NCI-H774 (cell line): ENCODE data around the gene PUS1.
"Not testable (repeated sequence)": the region's sequence is repeated elsewhere in the genome, so short reads cannot be mapped to it uniquely, and the experiment has no call there.

Source experiments
- DNase-seq: peaks from one replicate; lab custom pipeline; 2025; lab: John Stamatoyannopoulos, UW

PUS1 gene

DNA sequence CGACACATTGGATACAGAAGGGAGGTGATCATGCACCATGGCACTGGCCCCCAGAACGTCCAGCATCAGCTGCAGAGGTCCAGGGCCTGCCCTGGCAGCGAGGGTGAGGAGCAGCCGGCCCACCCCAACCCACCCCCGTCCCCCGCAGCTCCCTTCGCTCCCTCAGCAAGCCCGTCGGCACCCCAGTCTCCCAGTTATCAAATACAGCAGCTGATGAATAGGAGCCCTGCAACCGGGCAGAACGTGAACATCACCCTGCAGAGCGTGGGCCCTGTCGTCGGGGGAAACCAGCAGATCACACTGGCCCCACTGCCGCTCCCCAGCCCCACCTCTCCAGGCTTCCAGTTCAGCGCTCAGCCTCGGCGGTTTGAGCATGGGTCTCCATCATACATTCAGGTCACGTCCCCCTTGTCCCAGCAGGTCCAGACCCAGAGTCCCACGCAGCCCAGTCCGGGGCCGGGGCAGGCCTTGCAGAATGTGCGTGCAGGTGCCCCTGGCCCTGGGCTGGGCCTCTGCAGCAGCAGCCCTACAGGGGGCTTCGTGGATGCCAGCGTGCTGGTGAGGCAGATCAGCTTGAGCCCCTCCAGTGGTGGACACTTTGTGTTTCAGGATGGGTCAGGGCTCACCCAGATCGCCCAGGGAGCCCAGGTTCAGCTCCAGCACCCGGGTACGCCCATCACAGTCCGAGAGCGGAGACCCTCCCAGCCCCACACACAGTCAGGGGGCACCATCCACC lies 31.7 kb downstream of the PUS1 start:
- DNase-seq: not testable (repeated sequence)

DNA sequence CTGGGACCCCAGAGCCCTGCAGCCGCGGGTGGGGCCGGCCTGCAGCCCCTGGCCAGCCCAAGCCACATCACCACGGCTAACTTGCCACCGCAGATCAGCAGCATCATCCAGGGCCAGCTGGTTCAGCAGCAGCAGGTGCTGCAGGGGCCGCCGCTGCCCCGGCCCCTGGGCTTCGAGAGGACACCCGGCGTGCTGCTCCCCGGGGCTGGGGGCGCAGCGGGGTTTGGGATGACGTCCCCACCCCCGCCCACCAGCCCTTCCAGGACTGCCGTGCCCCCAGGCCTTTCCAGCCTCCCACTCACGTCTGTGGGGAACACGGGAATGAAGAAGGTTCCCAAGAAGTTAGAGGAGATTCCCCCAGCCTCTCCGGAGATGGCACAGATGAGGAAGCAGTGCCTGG lies 32.3 kb downstream of the PUS1 start:
- DNase-seq: not testable (repeated sequence)

DNA sequence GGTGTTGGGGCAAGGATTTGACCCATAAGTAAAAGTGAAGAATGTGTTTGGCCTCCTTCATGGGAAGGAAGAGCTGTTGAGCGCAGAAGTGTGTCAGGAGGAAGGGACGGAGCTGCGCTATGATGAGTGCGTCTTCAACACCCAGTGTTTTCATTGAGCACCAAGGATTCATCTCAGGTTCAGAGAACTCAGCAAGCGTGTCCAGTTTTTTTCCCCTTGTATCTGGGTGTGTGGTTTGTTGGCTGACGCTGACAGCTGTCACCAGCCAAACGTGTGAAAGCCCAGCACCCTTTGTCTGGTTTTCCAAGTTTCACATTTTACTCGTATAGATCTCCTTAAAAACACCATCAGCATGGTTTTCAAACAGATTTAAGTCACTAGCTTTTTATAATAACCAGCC lies 33.0 kb downstream of the PUS1 start:
- DNase-seq: no peak

DNA sequence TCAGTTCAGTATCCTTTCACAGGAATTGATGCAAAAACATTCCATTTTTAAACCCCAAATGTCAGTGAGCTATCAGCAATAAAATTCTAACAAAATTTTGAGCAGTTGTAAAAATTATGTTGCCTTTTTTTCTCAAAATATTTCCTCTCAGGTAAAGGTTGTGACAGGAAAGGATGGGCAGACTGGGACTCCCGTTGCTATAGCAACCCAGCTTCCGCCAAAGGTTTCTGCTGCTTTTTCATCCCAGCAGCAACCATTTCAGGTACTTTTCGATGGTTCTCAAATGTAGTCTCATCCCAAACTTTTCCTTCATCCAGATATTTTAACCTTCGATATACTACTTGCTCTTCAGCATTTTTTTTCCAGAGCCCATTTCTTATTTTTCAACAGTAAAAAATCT lies 34.3 kb downstream of the PUS1 start:
- no peak for DNase-seq

DNA sequence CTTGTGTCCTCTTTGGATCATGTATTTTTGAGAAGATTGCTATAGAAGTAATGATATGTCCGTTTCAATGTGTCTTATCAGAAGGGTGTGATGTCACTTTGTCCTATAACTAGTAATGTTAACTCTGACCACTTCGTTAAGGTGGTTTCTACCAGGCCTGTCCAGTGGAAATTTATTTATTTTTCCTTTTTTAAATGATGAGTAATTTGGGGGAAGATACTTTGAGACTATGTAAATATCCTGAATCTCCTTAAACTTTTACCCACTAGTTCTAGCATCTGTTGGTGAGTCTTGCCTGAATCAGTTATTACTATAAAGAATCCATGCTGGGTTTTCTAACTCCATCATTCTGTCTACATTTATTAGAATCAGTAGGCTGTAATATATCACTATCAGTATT lies 36.0 kb downstream of the PUS1 start:
- DNase-seq: no peak

- peak; percentile 51 for DNase-seq
Observed at GRCh38 chr12:131971226-131971625, 42.1 kb downstream of the PUS1 start.

GRCh38 chr12:131975228-131975627 lies 46.2 kb downstream of the PUS1 start:
- DNase-seq: no peak

DNA sequence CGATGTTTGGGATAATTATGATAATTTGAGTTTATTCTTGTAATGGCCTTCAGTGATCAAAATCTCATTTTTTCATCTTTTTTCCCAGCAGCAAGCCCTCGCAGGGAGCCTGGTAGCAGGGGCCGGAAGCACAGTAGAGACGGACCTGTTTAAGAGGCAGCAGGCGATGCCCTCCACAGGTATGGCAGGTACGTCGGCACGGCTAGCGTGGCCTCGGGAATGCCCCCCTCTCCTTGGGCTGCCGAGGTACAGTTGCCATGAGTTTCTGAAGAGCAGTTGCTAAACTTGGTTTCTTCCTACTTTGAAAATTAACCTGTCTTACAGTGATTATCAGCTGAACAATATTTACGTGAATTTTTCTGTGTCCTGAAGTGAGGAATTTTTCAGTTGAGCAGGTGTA lies 50.5 kb downstream of the PUS1 start:
- DNase-seq: no peak

DNA sequence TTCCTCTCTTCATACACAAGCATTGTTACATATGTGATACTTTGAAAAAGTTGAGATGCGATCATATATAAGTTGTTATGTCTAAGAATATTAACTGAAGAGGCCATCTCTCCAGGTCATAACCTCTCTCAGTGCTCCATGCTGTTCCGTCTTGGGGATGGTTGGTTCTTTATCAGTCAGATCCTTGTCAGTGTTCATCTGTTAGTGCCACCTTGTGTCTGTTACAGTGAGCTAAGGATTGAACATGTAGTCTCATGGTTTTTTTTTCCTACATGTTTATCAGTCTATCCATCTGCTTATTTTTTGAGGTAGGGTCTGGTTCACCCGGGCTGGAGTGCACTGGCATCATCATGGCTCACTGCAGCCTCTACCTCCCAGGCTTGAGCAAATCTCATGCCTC lies 51.2 kb downstream of the PUS1 start:
- no peak for DNase-seq

GRCh38 chr12:131981388-131981787 lies 52.3 kb downstream of the PUS1 start:
- no peak for DNase-seq

DNA sequence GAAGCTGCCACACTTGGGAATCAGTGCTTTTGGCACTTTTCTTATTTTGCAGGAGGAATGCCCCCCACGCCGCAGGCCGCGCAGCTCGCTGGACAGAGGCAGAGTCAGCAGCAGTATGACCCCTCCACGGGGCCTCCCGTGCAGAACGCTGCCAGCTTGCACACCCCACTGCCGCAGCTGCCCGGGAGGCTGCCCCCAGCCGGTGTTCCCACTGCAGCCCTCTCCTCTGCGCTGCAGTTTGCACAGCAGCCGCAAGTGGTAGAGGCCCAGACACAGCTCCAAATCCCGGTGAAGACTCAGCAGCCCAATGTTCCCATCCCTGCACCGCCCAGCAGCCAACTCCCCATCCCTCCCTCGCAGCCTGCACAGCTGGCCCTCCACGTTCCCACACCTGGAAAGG lies 53.0 kb downstream of the PUS1 start:
- DNase-seq: no peak

DNA sequence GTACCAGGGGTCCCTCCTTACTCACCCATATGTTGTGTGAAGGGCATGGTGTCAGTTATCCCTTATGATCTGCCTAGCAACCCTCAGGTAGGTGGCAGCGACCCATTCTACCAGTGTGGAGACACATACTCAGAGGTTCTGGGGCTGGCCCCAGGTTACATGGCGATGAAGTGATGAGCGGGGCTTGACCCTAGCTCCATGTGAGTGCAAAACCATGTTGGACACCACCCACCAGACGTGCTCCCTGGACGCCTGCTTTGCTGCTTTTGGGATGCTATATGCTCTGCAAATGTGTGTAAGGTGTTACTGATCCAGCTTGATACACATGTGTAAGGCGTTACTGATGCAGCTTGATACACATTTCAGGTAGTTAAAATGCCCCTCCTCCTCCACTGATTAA lies 54.0 kb downstream of the PUS1 start:
- DNase-seq: no peak

GRCh38 chr12:131983554-131983953 lies 54.5 kb downstream of the PUS1 start:
- no peak for DNase-seq

GRCh38 chr12:131984334-131984733 lies 55.3 kb downstream of the PUS1 start:
- no peak for DNase-seq

DNA sequence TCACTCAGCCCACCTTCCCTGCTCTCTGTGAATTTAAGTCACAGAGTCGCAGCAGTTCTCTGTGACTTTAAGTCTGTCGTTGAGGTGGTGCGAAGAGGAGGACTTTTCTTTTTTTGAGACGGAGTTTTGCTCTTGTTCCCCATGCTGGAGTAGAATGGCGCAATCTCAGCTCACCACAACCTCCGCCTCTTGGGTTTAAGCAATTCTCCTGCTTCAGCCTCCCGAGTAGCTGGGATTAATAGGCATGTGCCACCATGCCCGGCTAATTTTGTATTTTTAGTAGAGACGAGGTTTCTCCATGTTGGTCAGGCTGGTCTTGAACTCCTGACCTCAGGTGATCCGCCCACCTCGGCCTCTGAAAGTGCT lies 56.4 kb downstream of the PUS1 start:
- DNase-seq: not testable (repeated sequence)

DNA sequence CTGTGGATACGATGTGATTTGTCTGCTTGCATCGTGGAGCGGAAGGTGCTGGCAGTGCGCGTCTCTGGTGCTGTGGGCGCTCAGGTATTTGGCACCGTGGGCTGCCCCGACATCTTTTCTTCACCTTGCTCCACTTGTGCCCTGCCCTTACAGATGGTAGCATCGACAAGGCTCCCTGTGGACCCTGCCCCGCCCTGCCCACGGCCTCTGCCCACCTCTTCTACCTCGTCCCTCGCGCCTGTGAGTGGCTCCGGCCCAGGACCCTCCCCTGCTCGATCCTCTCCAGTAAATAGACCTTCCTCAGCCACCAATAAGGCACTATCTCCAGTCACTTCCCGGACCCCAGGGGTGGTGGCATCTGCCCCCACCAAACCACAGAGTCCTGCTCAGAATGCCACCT lies 57.3 kb downstream of the PUS1 start:
- no peak for DNase-seq

DNA sequence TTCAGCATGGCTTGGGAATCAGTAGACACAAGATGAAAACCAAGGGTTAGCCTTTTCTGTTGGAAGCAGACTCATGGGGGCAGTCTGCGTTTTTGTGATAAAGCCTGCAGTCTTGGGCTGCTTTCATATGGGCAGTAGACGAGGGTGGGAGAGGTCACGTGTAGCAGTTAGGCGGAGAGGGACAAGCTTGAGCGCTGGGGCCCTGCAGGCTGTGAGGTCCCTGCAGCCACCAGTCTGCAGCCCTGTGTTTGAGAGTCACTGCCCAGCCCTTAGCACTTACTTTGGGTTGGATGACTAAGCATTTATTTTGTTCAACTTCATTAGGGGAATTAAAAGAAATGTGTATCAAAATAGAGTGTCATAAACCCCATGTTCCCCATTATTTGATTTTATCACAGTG lies 57.8 kb downstream of the PUS1 start:
- no peak for DNase-seq

GRCh38 chr12:131987552-131987951 lies 58.5 kb downstream of the PUS1 start:
- DNase-seq: no peak

DNA sequence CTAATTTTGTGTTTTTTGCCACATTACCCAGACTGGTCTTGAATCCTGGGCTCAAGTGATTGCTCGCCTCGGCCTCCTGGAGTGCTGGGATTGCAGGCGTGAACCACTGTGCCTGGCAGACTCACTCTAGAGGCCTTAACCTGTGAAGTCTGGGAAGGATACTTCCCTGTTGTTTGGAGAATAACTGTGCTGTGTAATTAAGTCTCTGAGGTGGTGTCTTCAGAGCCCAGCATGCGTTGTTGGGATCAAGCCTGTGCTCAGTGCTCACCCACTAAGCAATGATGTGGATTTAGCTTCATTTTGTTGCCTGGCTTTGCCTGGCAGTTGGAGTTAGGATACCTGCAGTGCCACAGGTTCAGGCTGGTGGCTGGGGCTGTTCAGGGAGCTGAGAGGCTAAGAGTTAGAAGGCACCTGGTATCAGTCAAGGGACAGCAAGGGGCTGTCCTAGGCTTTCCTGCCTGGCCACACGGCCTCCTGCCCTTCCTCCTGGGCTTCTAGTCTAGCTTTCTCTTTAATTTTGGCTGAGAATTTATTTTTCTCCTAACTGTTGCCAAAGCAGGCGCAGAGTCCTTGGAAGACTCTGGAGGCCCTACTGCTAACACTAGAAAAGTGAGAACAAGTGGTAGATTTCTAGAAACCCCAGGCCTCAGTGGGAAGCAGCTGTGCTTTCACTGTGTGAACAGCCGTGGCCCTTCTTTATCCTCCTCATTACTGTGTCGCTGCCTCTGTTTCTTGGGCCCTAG lies 59.1 kb downstream of the PUS1 start:
- no peak for DNase-seq

- no peak for DNase-seq
Observed at GRCh38 chr12:131989021-131989420, 59.9 kb downstream of the PUS1 start.

DNA sequence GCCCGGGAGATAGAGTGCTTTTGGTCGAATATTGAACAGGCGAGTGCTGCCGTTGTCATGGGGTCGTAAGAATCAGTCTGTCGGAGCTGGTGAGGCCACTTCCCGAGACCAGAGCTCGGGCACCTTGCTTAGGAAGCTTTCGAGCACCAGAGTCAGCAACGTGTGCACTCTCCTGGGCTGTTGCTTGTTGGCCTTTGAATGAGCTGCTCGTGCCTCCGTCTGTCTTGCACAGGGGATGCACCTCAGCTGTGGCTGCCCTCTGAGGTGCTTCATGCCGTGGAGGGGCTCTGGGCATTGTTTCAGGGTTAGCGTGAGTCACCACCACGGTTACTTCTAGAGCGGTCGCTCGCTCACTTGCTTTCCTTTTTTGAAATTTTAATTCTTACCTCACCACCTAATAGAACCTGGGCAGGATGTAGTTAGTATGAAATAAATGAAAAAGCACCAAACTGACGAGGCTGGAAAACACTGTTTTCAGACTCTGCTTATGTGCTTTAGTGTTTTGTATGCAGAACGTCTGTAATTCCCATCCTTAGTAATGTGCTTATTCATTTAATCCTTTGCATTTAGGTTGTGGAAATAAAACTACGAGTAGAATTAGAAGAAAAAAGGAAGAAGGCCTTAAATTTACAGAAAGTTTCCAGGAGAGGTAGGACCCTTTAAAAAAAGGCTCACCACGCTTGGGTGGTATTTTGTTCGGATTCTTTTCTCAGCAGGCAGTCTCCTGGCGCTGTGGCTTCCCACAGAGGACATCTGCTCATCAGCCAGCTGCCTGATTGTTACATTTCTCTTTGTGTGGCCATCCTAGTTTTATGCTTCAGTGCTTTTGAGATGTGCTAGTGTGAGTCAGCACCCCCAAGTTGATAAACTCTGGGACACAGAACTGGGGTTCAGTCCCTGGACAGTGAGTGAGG lies 61.2 kb downstream of the PUS1 start:
- no peak for DNase-seq

DNA sequence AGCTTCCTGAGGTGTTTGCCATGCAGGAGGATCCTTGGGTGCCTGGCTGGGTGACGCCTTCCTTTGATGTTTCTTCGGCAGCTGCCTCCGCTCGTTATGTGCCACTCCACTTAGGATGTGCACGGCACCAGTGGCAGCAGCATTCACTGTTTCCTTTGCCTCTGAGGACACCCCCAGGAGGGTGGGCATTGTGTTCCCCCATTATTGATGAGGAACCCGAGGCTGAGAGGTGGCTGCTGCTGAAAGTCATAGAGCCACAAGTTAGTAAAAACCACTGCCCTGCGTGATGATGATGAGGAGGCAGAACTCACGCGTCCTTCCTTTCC lies 61.9 kb downstream of the PUS1 start:
- DNase-seq: no peak
